ENCODE data around the gene SLC44A3. TPM values are rescaled to one million over a fixed set of nuclear protein-coding genes. Genes with fewer than 3 reads are reported as not detected.

Gene SLC44A3
- total RNA-seq, 4 donors from 2014 or later = 4.0 to 6.7 (median 5.4) TPM

DNA sequence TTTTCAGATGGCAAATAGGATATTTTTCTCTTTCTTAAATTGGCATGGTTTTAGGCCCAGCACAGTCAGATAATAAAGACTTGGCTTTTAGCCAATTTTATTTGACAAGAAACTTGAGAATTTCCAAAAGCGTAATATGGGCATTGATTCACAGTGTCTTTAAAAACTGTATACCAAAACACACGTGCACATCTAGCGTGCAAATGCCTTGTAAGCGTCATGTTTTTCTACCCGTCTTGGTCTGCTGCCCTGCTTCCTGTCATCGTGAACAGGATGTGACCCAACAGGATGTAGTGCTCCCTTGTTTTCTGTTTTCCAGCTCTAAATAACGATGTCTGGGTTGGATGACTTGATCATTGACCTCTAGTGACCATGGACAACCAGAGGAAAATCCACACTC is 24.7 kb upstream of the SLC44A3 start:
- 75 to 80% methylated on average over 7 of the region's 7 CpGs for WGBS, 2 donors
- Histone ChIP-seq H3K36me3 (no peaks in the 10 kb centered on the region), H3K27ac (no peak overlapping the region), H3K9me3 (no peaks in the 10 kb centered on the region), H3K27me3 (no peaks in the 10 kb centered on the region), H3K4me3 (replicated peaks in 1 of 3) (no peak overlapping the region), H3K4me1 (peaks cover 28 to 59% of the 10 kb centered on the region in 2 donors)
- no peak for DNase-seq
- TF ChIP-seq, protein P1, sequence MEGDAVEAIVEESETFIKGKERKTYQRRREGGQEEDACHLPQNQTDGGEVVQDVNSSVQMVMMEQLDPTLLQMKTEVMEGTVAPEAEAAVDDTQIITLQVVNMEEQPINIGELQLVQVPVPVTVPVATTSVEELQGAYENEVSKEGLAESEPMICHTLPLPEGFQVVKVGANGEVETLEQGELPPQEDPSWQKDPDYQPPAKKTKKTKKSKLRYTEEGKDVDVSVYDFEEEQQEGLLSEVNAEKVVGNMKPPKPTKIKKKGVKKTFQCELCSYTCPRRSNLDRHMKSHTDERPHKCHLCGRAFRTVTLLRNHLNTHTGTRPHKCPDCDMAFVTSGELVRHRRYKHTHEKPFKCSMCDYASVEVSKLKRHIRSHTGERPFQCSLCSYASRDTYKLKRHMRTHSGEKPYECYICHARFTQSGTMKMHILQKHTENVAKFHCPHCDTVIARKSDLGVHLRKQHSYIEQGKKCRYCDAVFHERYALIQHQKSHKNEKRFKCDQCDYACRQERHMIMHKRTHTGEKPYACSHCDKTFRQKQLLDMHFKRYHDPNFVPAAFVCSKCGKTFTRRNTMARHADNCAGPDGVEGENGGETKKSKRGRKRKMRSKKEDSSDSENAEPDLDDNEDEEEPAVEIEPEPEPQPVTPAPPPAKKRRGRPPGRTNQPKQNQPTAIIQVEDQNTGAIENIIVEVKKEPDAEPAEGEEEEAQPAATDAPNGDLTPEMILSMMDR (IDR thresholded peaks at IDR 0.05) = no peak
- TF ChIP-seq POLR2A (IDR thresholded peaks at IDR 0.05) = no peak
- intact Hi-C loops (cut with DNase I) = no loop called here

DNA sequence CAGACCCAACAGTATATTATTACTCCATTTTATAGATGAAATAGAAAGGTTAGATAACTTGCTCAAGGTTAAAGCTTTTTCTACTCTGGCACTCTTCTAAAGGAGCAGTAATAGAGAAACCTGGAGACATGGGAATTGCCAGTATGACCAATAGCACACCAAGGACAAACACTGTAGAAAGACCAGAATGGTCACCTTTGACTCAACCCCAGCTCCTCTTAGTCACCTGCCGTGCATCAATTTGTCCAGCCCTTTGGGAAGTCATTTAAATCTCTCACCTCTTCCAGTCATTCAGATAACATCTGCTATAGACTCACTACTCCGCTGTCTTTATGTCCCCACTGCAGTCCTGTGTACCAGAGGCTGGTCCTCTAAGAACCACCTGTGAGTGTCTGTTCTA is 23.9 kb upstream of the SLC44A3 start:
- DNase-seq = no peak
- no peaks in the 10 kb centered on the region for H3K36me3 ChIP-seq
- peaks cover 28 to 63% of the 10 kb centered on the region in 2 donors for H3K4me1 ChIP-seq
- no peak overlapping the region for H3K4me3 ChIP-seq (replicated peaks in 1 of 3)
- H3K27ac ChIP-seq = no peak overlapping the region
- no peak for TF ChIP-seq POLR2A (IDR thresholded peaks at IDR 0.05)
- TF ChIP-seq, protein P1 (IDR thresholded peaks at IDR 0.05) = no peak
- no peaks in the 10 kb centered on the region for H3K27me3 ChIP-seq
- no peaks in the 10 kb centered on the region for H3K9me3 ChIP-seq
- 97 to 100% methylated on average over 2 of the region's 2 CpGs for WGBS, 2 donors
- intact Hi-C loops (cut with DNase I) = no loop called here

DNA sequence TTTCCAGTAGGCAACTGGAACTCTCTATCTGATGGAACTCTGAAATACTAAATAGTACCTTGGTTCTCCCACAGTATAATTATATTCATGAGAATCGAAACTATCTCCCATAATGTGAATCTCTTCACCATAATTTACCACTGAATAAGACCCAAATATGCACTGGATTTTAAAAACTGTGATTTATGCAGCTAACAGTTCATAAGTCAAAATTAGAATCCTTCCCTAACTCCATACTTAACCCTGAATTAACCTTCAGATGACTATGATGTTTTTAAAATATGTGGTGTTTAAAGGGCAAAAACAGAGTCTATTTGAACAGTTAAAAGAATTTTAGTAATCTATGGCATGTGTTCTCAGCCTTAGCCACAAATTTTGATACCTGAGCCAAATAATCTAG is 22.9 kb upstream of the SLC44A3 start:
- Histone ChIP-seq H3K27ac (no peak overlapping the region), H3K4me3 (replicated peaks in 1 of 3) (no peak overlapping the region), H3K9me3 (no peaks in the 10 kb centered on the region), H3K27me3 (no peaks in the 10 kb centered on the region), H3K4me1 (peaks cover 26 to 59% of the 10 kb centered on the region in 2 donors), H3K36me3 (no peaks in the 10 kb centered on the region)
- WGBS, 2 donors = 76 to 92% methylated on average over 1 of the region's 1 CpG
- intact Hi-C loops (cut with DNase I) = no loop called here
- DNase-seq = no peak
- TF ChIP-seq, protein P1 (IDR thresholded peaks at IDR 0.05) = no peak
- TF ChIP-seq POLR2A (IDR thresholded peaks at IDR 0.05) = no peak

DNA sequence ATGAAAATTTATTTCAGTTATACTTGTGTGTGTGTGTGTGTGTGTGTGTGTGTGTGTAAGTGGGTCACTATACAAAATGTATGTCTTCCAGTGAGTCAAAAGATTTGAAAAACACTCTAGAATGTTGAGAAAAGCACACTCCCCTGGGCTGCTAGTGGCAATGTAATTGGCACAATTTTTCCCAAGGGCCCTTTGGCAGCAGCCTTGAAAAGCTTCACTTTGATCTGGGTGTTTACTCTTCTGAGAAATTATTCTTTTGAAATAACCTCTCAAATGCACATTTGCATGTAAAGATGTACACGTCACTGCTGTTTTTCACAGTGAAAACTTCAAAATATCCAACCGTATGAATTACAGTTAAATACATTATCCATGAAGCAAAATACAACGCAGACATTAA is 22.1 kb upstream of the SLC44A3 start:
- H3K27me3 ChIP-seq = no peaks in the 10 kb centered on the region
- WGBS, 2 donors = 86 to 87% methylated on average over 3 of the region's 3 CpGs
- no peaks in the 10 kb centered on the region for H3K9me3 ChIP-seq
- H3K27ac ChIP-seq = peak overlapping the region in 1 of 3 donors; percentile 53
- TF ChIP-seq POLR2A (IDR thresholded peaks at IDR 0.05) = no peak
- TF ChIP-seq, protein P1 (IDR thresholded peaks at IDR 0.05) = no peak
- H3K36me3 ChIP-seq = no peaks in the 10 kb centered on the region
- peak in 1 of 2 donors; percentile 23 for DNase-seq
- H3K4me1 ChIP-seq = peaks cover 20 to 54% of the 10 kb centered on the region in 2 donors
- intact Hi-C loops (cut with DNase I) = no loop called here
- H3K4me3 ChIP-seq (replicated peaks in 1 of 3) = no peak overlapping the region

DNA sequence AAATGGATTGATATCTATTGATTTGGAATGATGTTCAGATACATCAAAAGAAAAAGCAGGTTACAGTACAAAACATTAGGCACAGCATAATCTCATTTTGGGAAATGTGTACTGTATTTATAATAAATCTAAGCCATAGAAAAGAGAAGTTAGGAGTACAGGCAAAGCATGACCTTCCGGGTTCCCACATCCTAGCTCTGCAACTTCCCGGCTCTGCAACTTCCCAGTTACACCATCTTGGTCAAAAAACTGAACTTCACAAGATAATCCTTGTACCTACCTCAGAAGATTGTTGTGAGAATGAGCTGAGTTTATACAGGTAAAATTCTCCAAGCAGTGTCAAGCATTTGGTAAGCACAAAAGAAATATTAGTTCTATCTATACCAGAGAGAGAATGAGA is 21.7 kb upstream of the SLC44A3 start:
- H3K9me3 ChIP-seq = no peaks in the 10 kb centered on the region
- peak overlapping the region in 2 of 3 donors; percentile 4 to 53 for H3K27ac ChIP-seq
- intact Hi-C loops (cut with DNase I) = no loop called here
- H3K4me1 ChIP-seq = peaks cover 20 to 50% of the 10 kb centered on the region in 2 donors
- DNase-seq = no peak
- TF ChIP-seq, protein P1 (IDR thresholded peaks at IDR 0.05) = no peak
- no peak for TF ChIP-seq POLR2A (IDR thresholded peaks at IDR 0.05)
- H3K27me3 ChIP-seq = no peaks in the 10 kb centered on the region
- no peaks in the 10 kb centered on the region for H3K36me3 ChIP-seq
- WGBS, 2 donors = 93 to 99% methylated on average over 2 of the region's 2 CpGs
- no peak overlapping the region for H3K4me3 ChIP-seq (replicated peaks in 1 of 3)
